Cardiac septum (tissue), 1 donor: ENCODE measurements around the gene DNAJC17. TPM values are rescaled to one million over a fixed set of nuclear protein-coding genes. Genes with fewer than 3 reads are reported as not detected.

Experiments
- DNase-seq: peaks from one replicate; pipeline ENCODE4 v3.0.0-alpha.2; 2020; ENCODE audit warnings: low spot score
- intact Hi-C: fragments of 100-400 bp; cut with DNase I; formaldehyde crosslinking; loops from one replicate; pipeline ENCODE4 v1.14.0; 2022
- total RNA-seq: library from RNA; stranded (reverse); fragmentation: NEBNext Ultra II Directional; extraction: Animal tissue kit (Norgen Biotek cat#: 25700); gene quantifications from one replicate; pipeline ENCODE4 v1.2.1, GENCODE V29; 2021
- donor health status: DM: no; HTN: no; CAD: no.

The DNAJC17 gene
- total RNA-seq, 1 donor from 2014 or later = 19.1 TPM

- intact Hi-C loops = no loop called here
- DNase-seq = no peak
These were observed 7.8 kb downstream of the DNAJC17 start for GRCh38 chr15:40799523-40799922.

- DNase-seq = no peak
- intact Hi-C loops = no loop called here
These were observed 10.8 kb downstream of the DNAJC17 start for GRCh38 chr15:40796512-40796911.

GRCh38 chr15:40796041-40796440, 11.2 kb downstream of the DNAJC17 start:
- DNase-seq = no peak
- intact Hi-C loops = no loop called here

GRCh38 chr15:40793216-40793989, 13.9 kb downstream of the DNAJC17 start:
- intact Hi-C loops = no loop called here
- DNase-seq = no peak

- no peak for DNase-seq
- intact Hi-C loops = no loop called here
These were observed 14.9 kb downstream of the DNAJC17 start for GRCh38 chr15:40792394-40792793.

- DNase-seq = no peak
- intact Hi-C loops = no loop called here
These were observed 16.6 kb downstream of the DNAJC17 start for GRCh38 chr15:40790718-40791117.

GRCh38 chr15:40789999-40790398, 17.3 kb downstream of the DNAJC17 start:
- DNase-seq = no peak
- intact Hi-C loops = no loop called here

- DNase-seq = no peak
- intact Hi-C loops = no loop called here
These were observed 18.2 kb downstream of the DNAJC17 start for GRCh38 chr15:40789119-40789518.

GRCh38 chr15:40787991-40788390, 19.3 kb downstream of the DNAJC17 start:
- intact Hi-C loops = no loop called here
- no peak for DNase-seq

- no peak for DNase-seq
- intact Hi-C loops = no loop called here
These were observed 19.9 kb downstream of the DNAJC17 start for GRCh38 chr15:40787344-40787841.

- DNase-seq = no peak
- intact Hi-C loops = no loop called here
These were observed 21.5 kb downstream of the DNAJC17 start for GRCh38 chr15:40785814-40786213.

GRCh38 chr15:40785164-40785563, 22.1 kb downstream of the DNAJC17 start:
- intact Hi-C loops = no loop called here
- no peak for DNase-seq

GRCh38 chr15:40782609-40783227, 24.6 kb downstream of the DNAJC17 start:
- intact Hi-C loops = no loop called here
- DNase-seq = no peak

- intact Hi-C loops = no loop called here
- no peak for DNase-seq
These were observed 30.6 kb downstream of the DNAJC17 start for GRCh38 chr15:40776537-40777141.

GRCh38 chr15:40775740-40776536, 31.3 kb downstream of the DNAJC17 start:
- intact Hi-C loops = no loop called here
- no peak for DNase-seq

GRCh38 chr15:40775007-40775406, 32.3 kb downstream of the DNAJC17 start:
- no peak for DNase-seq

GRCh38 chr15:40773902-40774301, 33.4 kb downstream of the DNAJC17 start:
- intact Hi-C loops = no loop called here

More at GRCh38 chr15:40775007-40775406, 32.3 kb downstream of the DNAJC17 start:
- intact Hi-C loops = no loop called here

GRCh38 chr15:40773496-40773895, 33.8 kb downstream of the DNAJC17 start:
- no peak for DNase-seq
- intact Hi-C loops = no loop called here

More at GRCh38 chr15:40773902-40774301, 33.4 kb downstream of the DNAJC17 start:
- DNase-seq = no peak

- no peak for DNase-seq
- intact Hi-C loops = no loop called here
These were observed 35.3 kb downstream of the DNAJC17 start for GRCh38 chr15:40772014-40772413.

GRCh38 chr15:40771242-40771641, 36.0 kb downstream of the DNAJC17 start:
- no peak for DNase-seq
- intact Hi-C loops = no loop called here
